ENCODE results near the gene PRSS36.

PRSS36 gene

GRCh38 chr16:31099860-31100638, 49.8 kb downstream of the PRSS36 start:
- no peak overlapping the region for H3K27ac ChIP-seq (ENCODE audit: low read depth, low read length)
- no peak overlapping the region for H3K4ac ChIP-seq (ENCODE audit: low read depth, low read length)
- H3K79me1 ChIP-seq (ENCODE audit: low read length) = no peaks in the 10 kb centered on the region
- no peak overlapping the region for H3K23ac ChIP-seq (ENCODE audit: low read length)
- WGBS (ENCODE audit: extremely low coverage, insufficient coverage, low lambda C conversion rate) = no CpG with 5 or more reads among the region's 4 CpGs
- no peak overlapping the region for H3K56ac ChIP-seq (ENCODE audit: low read length)
- H3K27me3 ChIP-seq (ENCODE audit: insufficient read depth, low read length, poor library complexity) = no peaks in the 10 kb centered on the region
- DNase-seq = no peak
- no peak overlapping the region for H3K4me3 ChIP-seq (ENCODE audit: low read length)
- no peaks in the 10 kb centered on the region for H3K36me3 ChIP-seq (ENCODE audit: control insufficient read depth, insufficient read depth, low read length)
- no peak overlapping the region for H2BK120ac ChIP-seq (ENCODE audit: low read depth, low read length)
- no peak overlapping the region for H2BK5ac ChIP-seq (ENCODE audit: low read length)
- H3K4me1 ChIP-seq (ENCODE audit: control insufficient read depth, low read depth, low read length) = no peaks in the 10 kb centered on the region
- no peak overlapping the region for H4K5ac ChIP-seq (ENCODE audit: low read length)
- H3K79me2 ChIP-seq (ENCODE audit: control insufficient read depth, insufficient read depth, low read length) = no peaks in the 10 kb centered on the region
- no peak overlapping the region for H2BK15ac ChIP-seq (replicated peaks; ENCODE audit: low read depth)
- H2AK5ac ChIP-seq (ENCODE audit: low read length) = no peak overlapping the region
- H3K18ac ChIP-seq (ENCODE audit: low read length) = no peak overlapping the region
- H3K9ac ChIP-seq (ENCODE audit: low read length) = no peak overlapping the region
- no peak overlapping the region for H3K4me2 ChIP-seq (ENCODE audit: low read length)
- H4K8ac ChIP-seq (ENCODE audit: low read depth, low read length) = no peak overlapping the region

- H2BK120ac ChIP-seq (ENCODE audit: low read depth, low read length) = no peak within 1 kb of the TSS
- peak within 1 kb of the TSS; percentile 18 for H3K27ac ChIP-seq (ENCODE audit: low read depth, low read length)
- peaks cover 6% of the 10 kb centered on the region for H3K36me3 ChIP-seq (ENCODE audit: control insufficient read depth, insufficient read depth, low read length)
- H2BK15ac ChIP-seq (replicated peaks; ENCODE audit: low read depth) = no peak within 1 kb of the TSS
- WGBS (ENCODE audit: extremely low coverage, insufficient coverage, low lambda C conversion rate) = no CpG with 5 or more reads among the region's 69 CpGs
- no peak within 1 kb of the TSS for H2BK5ac ChIP-seq (ENCODE audit: low read length)
- DNase-seq = peak; percentile 99
- peak within 1 kb of the TSS; percentile 97 for H4K5ac ChIP-seq (ENCODE audit: low read length)
- H3K9ac ChIP-seq (ENCODE audit: low read length) = peak within 1 kb of the TSS; percentile 92
- H2AK5ac ChIP-seq (ENCODE audit: low read length) = peak within 1 kb of the TSS; percentile 65
- H3K27me3 ChIP-seq (ENCODE audit: insufficient read depth, low read length, poor library complexity) = no peaks in the 10 kb centered on the region
- no peaks in the 10 kb centered on the region for H3K4me1 ChIP-seq (ENCODE audit: control insufficient read depth, low read depth, low read length)
- peak within 1 kb of the TSS; percentile 96 for H3K4me3 ChIP-seq (ENCODE audit: low read length)
- H3K4me2 ChIP-seq (ENCODE audit: low read length) = peak within 1 kb of the TSS; percentile 99
- peak within 1 kb of the TSS; percentile 99 for H3K56ac ChIP-seq (ENCODE audit: low read length)
- H3K4ac ChIP-seq (ENCODE audit: low read depth, low read length) = peak within 1 kb of the TSS; percentile 87
- peaks cover 11% of the 10 kb centered on the region for H3K79me1 ChIP-seq (ENCODE audit: low read length)
- H3K79me2 ChIP-seq (ENCODE audit: control insufficient read depth, insufficient read depth, low read length) = peaks cover 5% of the 10 kb centered on the region
- H3K18ac ChIP-seq (ENCODE audit: low read length) = peak within 1 kb of the TSS; percentile 9
- H4K8ac ChIP-seq (ENCODE audit: low read depth, low read length) = no peak within 1 kb of the TSS
- H3K23ac ChIP-seq (ENCODE audit: low read length) = peak within 1 kb of the TSS; percentile 15
Measured at GRCh38 chr16:31094424-31095120, 55.3 kb downstream of the PRSS36 start, which contains the start of gene VKORC1. VKORC1 (minus strand) TSS chr16:31094797; CDS start chr16:31094729, 68 bp downstream.

- peaks cover 11% of the 10 kb centered on the region for H3K79me1 ChIP-seq (ENCODE audit: low read length)
- H3K9ac ChIP-seq (ENCODE audit: low read length) = peak overlapping the region; percentile 92
- no peaks in the 10 kb centered on the region for H3K4me1 ChIP-seq (ENCODE audit: control insufficient read depth, low read depth, low read length)
- H2AK5ac ChIP-seq (ENCODE audit: low read length) = peak overlapping the region; percentile 65
- peak overlapping the region; percentile 9 for H3K18ac ChIP-seq (ENCODE audit: low read length)
- peak overlapping the region; percentile 99 for H3K4me2 ChIP-seq (ENCODE audit: low read length)
- H3K23ac ChIP-seq (ENCODE audit: low read length) = peak overlapping the region; percentile 15
- no peak overlapping the region for H2BK120ac ChIP-seq (ENCODE audit: low read depth, low read length)
- H3K79me2 ChIP-seq (ENCODE audit: control insufficient read depth, insufficient read depth, low read length) = peaks cover 5% of the 10 kb centered on the region
- H3K27ac ChIP-seq (ENCODE audit: low read depth, low read length) = peak overlapping the region; percentile 18
- H3K36me3 ChIP-seq (ENCODE audit: control insufficient read depth, insufficient read depth, low read length) = peaks cover 6% of the 10 kb centered on the region
- no peak overlapping the region for H4K5ac ChIP-seq (ENCODE audit: low read length)
- no peak overlapping the region for H4K8ac ChIP-seq (ENCODE audit: low read depth, low read length)
- H3K56ac ChIP-seq (ENCODE audit: low read length) = peak overlapping the region; percentile 99
- H3K4me3 ChIP-seq (ENCODE audit: low read length) = peak overlapping the region; percentile 96
- H2BK5ac ChIP-seq (ENCODE audit: low read length) = no peak overlapping the region
- H2BK15ac ChIP-seq (replicated peaks; ENCODE audit: low read depth) = no peak overlapping the region
- no peaks in the 10 kb centered on the region for H3K27me3 ChIP-seq (ENCODE audit: insufficient read depth, low read length, poor library complexity)
- WGBS (ENCODE audit: extremely low coverage, insufficient coverage, low lambda C conversion rate) = no CpG with 5 or more reads among the region's 20 CpGs
- DNase-seq = peak; percentile 50
- H3K4ac ChIP-seq (ENCODE audit: low read depth, low read length) = peak overlapping the region; percentile 87
Measured at GRCh38 chr16:31094088-31094423, 55.8 kb downstream of the PRSS36 start.

- no peak overlapping the region for H4K5ac ChIP-seq (ENCODE audit: low read length)
- no peak overlapping the region for H3K18ac ChIP-seq (ENCODE audit: low read length)
- no peak overlapping the region for H2BK120ac ChIP-seq (ENCODE audit: low read depth, low read length)
- no peak overlapping the region for H3K23ac ChIP-seq (ENCODE audit: low read length)
- H3K56ac ChIP-seq (ENCODE audit: low read length) = peak overlapping the region; percentile 26
- H3K79me1 ChIP-seq (ENCODE audit: low read length) = peaks cover 11% of the 10 kb centered on the region
- H3K79me2 ChIP-seq (ENCODE audit: control insufficient read depth, insufficient read depth, low read length) = peaks cover 5% of the 10 kb centered on the region
- no peak overlapping the region for H3K27ac ChIP-seq (ENCODE audit: low read depth, low read length)
- peak overlapping the region; percentile 9 for H3K4me3 ChIP-seq (ENCODE audit: low read length)
- H3K9ac ChIP-seq (ENCODE audit: low read length) = peak overlapping the region; percentile 35
- H3K36me3 ChIP-seq (ENCODE audit: control insufficient read depth, insufficient read depth, low read length) = peaks cover 6% of the 10 kb centered on the region
- no peak overlapping the region for H2BK5ac ChIP-seq (ENCODE audit: low read length)
- WGBS (ENCODE audit: extremely low coverage, insufficient coverage, low lambda C conversion rate) = no CpG with 5 or more reads among the region's 17 CpGs
- no peaks in the 10 kb centered on the region for H3K27me3 ChIP-seq (ENCODE audit: insufficient read depth, low read length, poor library complexity)
- peak overlapping the region; percentile 66 for H3K4me2 ChIP-seq (ENCODE audit: low read length)
- no peak overlapping the region for H2AK5ac ChIP-seq (ENCODE audit: low read length)
- peak; percentile 74 for DNase-seq
- no peak overlapping the region for H4K8ac ChIP-seq (ENCODE audit: low read depth, low read length)
- no peaks in the 10 kb centered on the region for H3K4me1 ChIP-seq (ENCODE audit: control insufficient read depth, low read depth, low read length)
- no peak overlapping the region for H3K4ac ChIP-seq (ENCODE audit: low read depth, low read length)
- H2BK15ac ChIP-seq (replicated peaks; ENCODE audit: low read depth) = no peak overlapping the region
Measured at GRCh38 chr16:31093132-31093703, 56.6 kb downstream of the PRSS36 start.

- Histone ChIP-seq H2BK120ac (ENCODE audit: low read depth, low read length) (no peak overlapping the region), H2AK5ac (ENCODE audit: low read length) (no peak overlapping the region), H3K79me2 (ENCODE audit: control insufficient read depth, insufficient read depth, low read length) (peaks cover 5% of the 10 kb centered on the region)
Measured at GRCh38 chr16:31092330-31092729, 57.5 kb downstream of the PRSS36 start.

More at GRCh38 chr16:31092330-31092729, 57.5 kb downstream of the PRSS36 start:
- WGBS (ENCODE audit: extremely low coverage, insufficient coverage, low lambda C conversion rate) = no CpG with 5 or more reads among the region's 5 CpGs
- Histone ChIP-seq H2BK5ac (ENCODE audit: low read length) (no peak overlapping the region), H3K23ac (ENCODE audit: low read length) (no peak overlapping the region), H3K4me1 (ENCODE audit: control insufficient read depth, low read depth, low read length) (no peaks in the 10 kb centered on the region), H3K79me1 (ENCODE audit: low read length) (peaks cover 11% of the 10 kb centered on the region), H3K9ac (ENCODE audit: low read length) (no peak overlapping the region), H2BK15ac (replicated peaks; ENCODE audit: low read depth) (no peak overlapping the region), H3K36me3 (ENCODE audit: control insufficient read depth, insufficient read depth, low read length) (peaks cover 6% of the 10 kb centered on the region), H3K4ac (ENCODE audit: low read depth, low read length) (no peak overlapping the region), H3K18ac (ENCODE audit: low read length) (no peak overlapping the region), H4K5ac (ENCODE audit: low read length) (no peak overlapping the region), H3K27ac (ENCODE audit: low read depth, low read length) (no peak overlapping the region), H3K4me3 (ENCODE audit: low read length) (no peak overlapping the region), H3K27me3 (ENCODE audit: insufficient read depth, low read length, poor library complexity) (no peaks in the 10 kb centered on the region), H3K4me2 (ENCODE audit: low read length) (no peak overlapping the region), H3K56ac (ENCODE audit: low read length) (no peak overlapping the region), H4K8ac (ENCODE audit: low read depth, low read length) (no peak overlapping the region)
- DNase-seq = no peak

All from mesendoderm (in vitro differentiated cells).